BE2C (cell line): ENCODE measurements around the gene CTBS.

Experiments
- DNase-seq: peaks from one replicate; pipeline ENCODE4 v3.0.0-alpha.2; 2020
- H3K27me3 ChIP-seq: fragments of 250-450 bp; sonication (Bioruptor Pico); 2 replicates; pipeline ENCODE4 v1.5.1; 2020; ENCODE audit warnings: mild to moderate bottlenecking
- H3K36me3 ChIP-seq: fragments of 250-450 bp; sonication (Bioruptor Pico); 2 replicates; pipeline ENCODE4 v1.5.1; 2020; ENCODE audit warnings: mild to moderate bottlenecking
- H3K4me1 ChIP-seq: fragments of 250-450 bp; sonication (Bioruptor Pico); 2 replicates; pipeline ENCODE4 v1.5.1; 2020
- H3K4me3 ChIP-seq: 2 replicates; pipeline ENCODE4 v1.5.1; 2011; ENCODE audit warnings: low read depth, low read length
- H3K9me3 ChIP-seq: fragments of 250-450 bp; sonication (Bioruptor Pico); 2 replicates; pipeline ENCODE4 v1.5.1; 2020
- CTCF ChIP-seq: IDR thresholded peaks from 2 replicates; pipeline ENCODE4 v1.5.1; 2012; ENCODE audit warnings: mild to moderate bottlenecking, low read depth, low read length

Gene CTBS

GRCh38 chr1:84506729-84507453 is 67.3 kb downstream of the CTBS start:
- no peaks in the 10 kb centered on the region for H3K27me3 ChIP-seq
- no peaks in the 10 kb centered on the region for H3K36me3 ChIP-seq
- H3K9me3 ChIP-seq: no peaks in the 10 kb centered on the region
- H3K4me1 ChIP-seq: peaks cover 7% of the 10 kb centered on the region
- no peak for TF ChIP-seq CTCF
- DNase-seq: no peak
- peak overlapping the region; percentile 90 for H3K4me3 ChIP-seq

GRCh38 chr1:84506002-84506728 is 68.1 kb downstream of the CTBS start, which contains the start of the genes GNG5 and SPATA1:
Gene GNG5 (minus strand): TSS chr1:84506581. CDS start chr1:84506091, 490 bp downstream.
Gene SPATA1 (plus strand): TSS chr1:84506386. CDS start chr1:84516360, 9,974 bp downstream.
- Histone ChIP-seq H3K4me3 (peak within 1 kb of the TSS; percentile 90), H3K4me1 (peaks cover 7% of the 10 kb centered on the region), H3K36me3 (no peaks in the 10 kb centered on the region), H3K9me3 (no peaks in the 10 kb centered on the region), H3K27me3 (no peaks in the 10 kb centered on the region)
- peak; percentile 95 for DNase-seq
- TF ChIP-seq CTCF: no peak

GRCh38 chr1:84505493-84506001 is 68.7 kb downstream of the CTBS start:
- no peak for DNase-seq
- Histone ChIP-seq H3K36me3 (no peaks in the 10 kb centered on the region), H3K4me3 (peak overlapping the region; percentile 90), H3K9me3 (no peaks in the 10 kb centered on the region), H3K27me3 (no peaks in the 10 kb centered on the region), H3K4me1 (peaks cover 7% of the 10 kb centered on the region)
- TF ChIP-seq CTCF: no peak

- no peaks in the 10 kb centered on the region for H3K27me3 ChIP-seq
- no peak for TF ChIP-seq CTCF
- no peak for DNase-seq
These were observed 69.4 kb downstream of the CTBS start for GRCh38 chr1:84504580-84505492.

GRCh38 chr1:84502927-84503326 is 71.3 kb downstream of the CTBS start:
- H3K4me1 ChIP-seq: peaks cover 7% of the 10 kb centered on the region
- peak overlapping the region; percentile 20; the same call in 1 of the 2 replicates for H3K4me3 ChIP-seq
- no peak for DNase-seq
- H3K9me3 ChIP-seq: no peaks in the 10 kb centered on the region
- H3K27me3 ChIP-seq: no peaks in the 10 kb centered on the region
- no peak for TF ChIP-seq CTCF
- H3K36me3 ChIP-seq: peaks cover 2% of the 10 kb centered on the region

More at GRCh38 chr1:84504580-84505492, 69.4 kb downstream of the CTBS start:
- H3K4me1 ChIP-seq: peaks cover 7% of the 10 kb centered on the region
- H3K4me3 ChIP-seq: peak overlapping the region; percentile 90
- H3K36me3 ChIP-seq: no peaks in the 10 kb centered on the region
- no peaks in the 10 kb centered on the region for H3K9me3 ChIP-seq
